Left colon (tissue), 2 donors: ENCODE data around the gene ZPR1. TPM values are rescaled to one million over a fixed set of nuclear protein-coding genes. Genes with fewer than 3 reads are reported as not detected.
A peak's percentile ranks its signal among the peaks of the same experiment; 100 is the strongest.
"Not testable (repeated sequence)": the region's sequence is repeated elsewhere in the genome, so short reads cannot be mapped to it uniquely, and the experiment has no call there.

Experiments used
- ATAC-seq: fragments of 200-7000 bp; cut with Tn5 transposase; one replicate; pipeline ENCODE4 v1.9.1; 2020; ENCODE audit warnings: mild to moderate bottlenecking, moderate library complexity
- DNase-seq, 2 donors: peaks; one replicate each; pipeline ENCODE4 v3.0.0-alpha.2; 2020
- intact Hi-C, 2 donors: fragments of 100-400 bp; cut with DNase I in 1 of 2; cut with micrococcal nuclease in 1 of 2; formaldehyde crosslinking; loops; one replicate each; pipeline versions ENCODE4 v1.11.2 to v1.14.0; 2022; cut with DNase I, micrococcal nuclease
- total RNA-seq, 2 donors: library from RNA; stranded (reverse); fragmentation: NEBNext Ultra II Directional; extraction: Animal tissue kit (Norgen Biotek cat#: 25700); gene quantifications; one replicate each; pipeline ENCODE4 v1.2.1, GENCODE V29; 2021
- donor health status: DM: no; HTN: no; CAD: no.
- donor health status: DM: yes; HTN: yes; CAD: no.

ZPR1 gene
- total RNA-seq, 2 donors from 2014 or later, result 28.4 to 30.9 TPM

DNA sequence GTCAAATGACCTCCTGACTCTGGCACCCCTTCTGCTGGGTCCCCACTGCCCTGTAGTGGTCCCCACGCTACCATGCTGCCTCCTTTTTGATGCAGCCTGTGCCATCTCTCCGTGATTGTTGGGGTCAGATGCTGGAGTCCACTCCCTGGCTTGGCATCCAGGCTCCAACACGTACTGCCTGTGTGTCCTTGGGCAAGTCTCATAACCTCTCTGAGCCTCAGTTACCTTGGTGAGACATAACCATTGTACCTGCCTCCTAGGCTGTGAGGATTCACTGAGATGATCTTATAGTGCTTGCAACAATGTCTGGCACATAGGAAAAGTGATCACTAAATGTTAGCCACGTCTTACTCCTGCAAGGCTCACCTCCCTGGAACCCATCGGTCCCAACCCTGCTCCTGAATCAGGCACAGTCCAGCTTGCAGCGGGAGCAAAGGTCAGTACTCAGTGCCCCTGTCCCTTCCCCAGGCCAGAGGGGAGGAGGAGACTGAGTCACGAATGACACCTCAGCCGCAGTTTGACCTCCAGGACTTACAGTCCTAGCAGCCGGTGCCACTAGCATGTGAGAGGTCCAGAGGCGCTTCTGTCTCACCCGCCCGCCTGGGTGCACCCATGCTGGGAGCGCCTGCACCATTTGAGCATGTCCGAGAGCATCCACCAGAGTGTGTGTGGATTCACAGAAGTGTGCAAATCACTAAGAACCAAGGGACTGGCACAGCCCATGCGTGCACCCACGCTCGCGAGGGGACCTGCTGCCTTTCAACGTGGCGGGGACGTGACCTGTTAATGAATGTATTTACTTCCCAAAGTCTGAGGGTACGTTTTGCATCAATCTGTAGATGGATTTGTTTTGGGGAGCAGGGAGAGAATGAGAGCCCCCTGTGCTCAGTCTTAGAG is 38.3 kb upstream of the ZPR1 start:
- DNase-seq, result no peak
- ATAC-seq, result no peak
- intact Hi-C loops, result no loop called here

DNA sequence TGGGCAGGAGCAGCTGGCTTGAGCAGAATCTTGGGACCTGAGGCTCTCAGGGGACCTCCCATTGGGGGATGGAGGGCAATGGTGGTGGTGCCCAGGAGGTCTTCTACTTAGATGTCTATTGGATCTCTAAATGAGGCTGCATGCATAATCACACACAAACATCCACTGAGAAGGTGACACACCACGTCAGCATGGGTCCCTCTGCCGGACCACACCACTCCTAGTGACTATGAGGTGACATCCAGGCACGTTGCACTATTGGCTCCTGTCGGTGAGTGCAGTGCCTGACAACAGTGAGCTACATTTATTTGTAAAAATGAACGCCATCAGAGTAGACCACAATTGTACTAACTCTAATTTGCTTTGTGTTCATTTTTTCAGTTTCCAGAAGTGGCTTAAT is 37.6 kb upstream of the ZPR1 start:
- intact Hi-C loops, result no loop called here
- ATAC-seq, result no peak
- DNase-seq, result no peak

DNA sequence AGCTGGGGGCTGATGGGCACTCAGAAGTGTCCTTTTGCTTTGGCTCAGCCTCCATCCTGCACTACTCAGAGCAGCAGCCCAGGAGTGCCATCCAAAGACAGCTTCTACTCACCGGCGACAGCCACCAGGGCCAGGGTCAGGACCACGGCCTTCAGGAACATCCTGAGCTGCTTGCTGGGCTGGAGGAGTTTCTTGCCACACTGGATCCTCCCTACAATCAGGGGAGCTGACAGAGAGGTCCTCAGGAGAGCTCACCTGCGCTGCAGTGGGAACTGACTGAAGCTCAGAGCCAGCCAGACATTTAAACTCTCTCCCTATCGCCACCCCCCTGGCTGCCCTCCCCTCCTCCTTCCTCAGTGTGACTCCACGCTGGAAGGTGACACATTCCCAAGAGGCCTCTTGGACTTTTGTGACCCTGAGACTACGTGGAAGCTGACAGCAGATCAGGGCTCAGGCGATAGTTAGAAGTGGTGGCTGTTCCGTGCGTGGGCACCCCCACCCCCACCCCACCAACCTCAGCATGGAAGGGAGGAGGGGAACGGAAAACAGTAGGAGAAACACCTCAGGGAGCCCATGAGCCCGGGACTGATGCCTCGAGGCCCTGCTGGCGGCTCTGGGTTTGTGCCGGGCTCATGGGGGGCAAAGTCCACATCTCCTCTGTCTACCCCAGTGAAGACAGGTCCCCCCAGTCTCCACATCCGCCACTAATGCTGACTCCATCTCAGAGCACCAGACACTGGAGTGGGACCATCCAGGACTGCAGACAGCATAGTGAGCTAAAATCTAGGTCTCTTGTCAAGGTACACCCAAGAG is 35.4 kb upstream of the ZPR1 start, which contains the start of gene APOA4:
TSS of gene APOA4 (minus strand) at position 274 of the 813 bp plus-strand sequence. CDS start at position 161, 113 bp downstream.
- ATAC-seq (no peak), DNase-seq (no peak)
- intact Hi-C loops, result no loop called here

DNA sequence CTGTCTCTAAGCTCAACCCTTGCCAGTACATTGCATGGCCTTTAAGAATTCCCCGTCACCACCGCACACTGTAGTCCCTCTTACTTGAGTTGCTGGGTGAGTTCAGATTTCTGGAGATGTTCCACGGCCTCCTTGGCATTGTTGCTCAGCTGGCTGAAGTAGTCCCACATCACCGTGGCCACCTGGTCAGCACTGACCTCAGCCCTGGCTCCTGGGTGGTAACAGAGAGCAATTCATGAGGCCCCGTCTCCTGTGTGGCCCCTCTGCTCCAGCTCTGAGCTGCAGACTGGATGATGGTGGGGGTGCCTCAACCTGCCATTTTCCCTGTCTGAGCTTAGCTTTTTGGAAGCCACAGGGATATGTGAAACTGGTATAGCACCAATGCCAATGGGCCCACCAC is 34.8 kb upstream of the ZPR1 start:
- ATAC-seq, result no peak
- no peak for DNase-seq
- intact Hi-C loops, result no loop called here

DNA sequence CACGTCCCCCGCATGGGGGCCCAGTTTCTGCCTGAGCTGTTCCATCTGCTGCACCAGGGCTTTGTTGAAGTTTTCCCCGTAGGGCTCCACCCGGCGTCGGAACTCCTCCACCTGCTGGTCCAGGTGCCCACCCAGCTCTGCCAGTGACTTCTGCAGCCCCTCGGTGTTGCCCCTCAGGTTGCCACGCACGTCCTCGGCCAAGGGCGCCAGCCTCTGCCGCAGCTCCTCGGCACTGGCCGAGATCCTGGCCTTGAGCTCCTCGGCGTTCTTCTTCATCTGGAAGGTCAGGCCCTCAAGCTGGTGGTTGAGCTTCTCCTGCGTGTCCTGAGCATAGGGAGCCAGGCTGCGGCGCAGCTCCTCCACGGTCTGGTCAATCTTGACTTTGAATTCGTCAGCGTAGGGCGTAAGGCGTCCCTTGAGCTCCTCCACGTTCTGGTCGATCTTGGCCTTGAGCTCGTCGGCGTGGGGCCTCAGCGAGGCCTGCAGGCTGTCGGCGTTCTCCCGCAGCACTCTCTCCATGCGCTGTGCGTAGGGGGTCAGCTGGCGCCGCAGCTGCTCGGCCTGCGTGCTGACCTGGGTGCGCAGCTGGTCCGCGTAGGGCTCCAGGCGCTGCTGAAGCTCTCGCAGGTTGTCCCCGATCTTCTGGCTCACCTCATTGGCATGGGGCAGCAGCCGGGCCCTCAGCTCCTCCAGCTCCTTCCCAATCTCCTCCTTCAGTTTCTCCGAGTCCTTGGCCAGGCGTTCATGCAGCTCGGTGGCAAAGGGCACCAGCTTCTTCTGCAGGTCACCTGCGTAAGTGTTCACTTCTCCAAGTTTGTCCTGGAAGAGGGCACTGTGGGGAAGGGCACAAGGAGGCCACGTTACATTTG is 33.5 kb upstream of the ZPR1 start:
- no peak for DNase-seq
- ATAC-seq, result no peak
- intact Hi-C loops, result no loop called here

DNA sequence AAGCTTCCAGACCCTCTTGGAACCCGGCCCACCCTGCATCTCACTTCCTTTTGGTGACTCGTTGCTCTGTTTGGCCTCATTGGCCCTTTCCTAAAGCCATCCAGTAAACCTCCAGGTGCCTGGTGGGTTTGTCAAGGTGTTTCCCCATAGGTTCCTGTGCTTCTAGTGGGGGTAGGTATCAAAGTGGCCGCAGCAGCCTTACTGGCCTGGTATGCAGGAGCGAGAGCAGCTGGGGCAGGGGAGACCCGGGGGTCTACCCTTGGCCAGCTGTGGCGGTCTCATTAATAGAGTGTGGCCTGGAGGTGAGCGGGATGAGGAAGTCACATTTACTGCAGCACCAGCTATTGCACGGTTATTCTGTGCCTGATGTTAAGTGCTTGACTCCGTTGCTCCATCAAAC is 31.2 kb upstream of the ZPR1 start:
- ATAC-seq, result no peak
- no peak for DNase-seq
- intact Hi-C loops, result no loop called here

DNA sequence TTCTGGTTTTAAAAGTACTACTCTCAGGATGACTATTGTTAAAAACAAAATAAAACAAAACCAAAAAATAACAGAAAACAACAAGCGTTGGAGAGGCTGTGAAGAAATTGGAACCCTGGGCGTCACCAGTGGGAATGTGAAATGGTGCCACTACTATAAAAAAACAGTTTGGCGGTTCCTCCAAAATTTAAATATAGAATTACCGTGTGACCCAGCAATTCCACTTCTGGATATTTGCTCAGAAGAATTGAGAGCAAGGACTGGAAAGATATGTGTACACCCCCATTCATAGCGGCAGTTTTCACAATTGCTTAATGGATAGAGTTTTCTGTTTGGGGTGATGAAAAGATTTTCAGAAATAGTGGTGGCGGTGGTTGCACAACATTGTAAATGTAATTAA is 26.7 kb upstream of the ZPR1 start:
- no peak for DNase-seq
- no peak for ATAC-seq
- intact Hi-C loops, result no loop called here

DNA sequence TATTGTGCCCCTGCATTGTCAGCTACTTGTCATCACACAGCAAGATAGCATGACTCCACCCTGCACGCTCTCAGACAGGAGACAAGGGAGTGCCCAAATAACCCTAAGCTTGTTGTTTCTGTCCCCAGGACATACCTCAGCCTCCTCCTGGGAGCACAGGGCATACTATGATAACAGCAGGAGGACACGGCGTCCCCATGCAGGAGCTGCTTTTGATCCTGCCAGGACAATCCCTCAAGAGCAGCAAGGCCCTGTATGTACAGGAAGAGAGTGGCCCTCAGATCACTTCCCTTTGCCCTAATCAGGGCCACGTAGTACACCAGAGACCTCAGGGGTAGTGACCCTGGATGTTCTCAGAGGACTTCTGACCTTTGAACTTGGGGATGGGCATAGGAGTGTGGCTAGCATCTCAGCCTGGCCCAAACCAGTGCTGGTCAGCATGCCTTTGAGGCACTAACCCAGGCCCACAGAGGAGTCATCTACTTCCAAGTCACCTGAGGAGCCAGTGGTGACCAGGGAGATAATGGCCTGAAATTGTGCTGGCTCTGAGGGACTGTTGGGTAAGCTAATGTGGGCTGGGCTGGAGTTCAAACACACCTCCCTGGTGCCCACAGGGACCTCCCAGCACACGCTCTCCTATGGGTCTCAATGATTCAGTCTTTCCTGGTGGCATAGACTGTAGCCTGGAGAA is 26.1 kb upstream of the ZPR1 start:
- intact Hi-C loops, result no loop called here
- ATAC-seq (peak; percentile 37), DNase-seq (no peak)

DNA sequence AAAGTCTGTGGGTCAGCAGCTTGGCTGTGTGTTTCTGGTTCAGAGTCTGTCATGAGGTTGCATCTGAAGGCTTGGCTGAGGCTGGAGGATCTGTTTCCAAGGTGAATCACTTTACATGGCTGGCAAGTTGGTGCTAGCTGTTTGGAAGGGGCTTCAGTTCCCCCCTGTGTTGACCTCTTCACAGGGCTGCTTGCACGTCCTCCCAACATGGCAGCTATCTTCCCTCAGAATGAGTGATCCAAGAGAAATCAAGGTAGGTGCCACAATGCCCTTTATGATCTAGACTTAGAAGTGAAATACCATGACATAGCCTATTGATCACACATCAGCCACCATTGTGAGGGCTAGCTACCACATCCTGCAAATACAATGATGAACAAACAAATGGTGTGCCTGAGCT is 25.3 kb upstream of the ZPR1 start:
- ATAC-seq (no peak), DNase-seq (no peak)
- intact Hi-C loops, result no loop called here

DNA sequence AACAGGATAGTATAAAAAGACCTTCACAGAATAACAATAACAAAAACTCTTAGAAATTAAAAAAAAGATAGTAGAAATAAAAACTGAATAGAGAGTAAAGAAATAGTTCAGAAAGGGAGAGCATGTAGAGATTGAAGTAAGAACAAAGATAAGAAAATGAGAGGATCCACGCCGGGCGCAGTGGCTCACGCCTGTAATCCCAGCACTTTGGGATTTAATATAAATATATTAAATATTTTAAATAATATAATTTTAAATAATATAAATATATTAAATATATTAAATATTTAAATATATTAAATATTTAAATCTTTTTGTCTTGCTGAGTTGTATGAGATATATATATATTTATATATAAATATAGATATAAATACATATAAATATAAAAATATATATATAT is 24.3 kb upstream of the ZPR1 start:
- ATAC-seq (no peak), DNase-seq (no peak)
- intact Hi-C loops, result no loop called here

DNA sequence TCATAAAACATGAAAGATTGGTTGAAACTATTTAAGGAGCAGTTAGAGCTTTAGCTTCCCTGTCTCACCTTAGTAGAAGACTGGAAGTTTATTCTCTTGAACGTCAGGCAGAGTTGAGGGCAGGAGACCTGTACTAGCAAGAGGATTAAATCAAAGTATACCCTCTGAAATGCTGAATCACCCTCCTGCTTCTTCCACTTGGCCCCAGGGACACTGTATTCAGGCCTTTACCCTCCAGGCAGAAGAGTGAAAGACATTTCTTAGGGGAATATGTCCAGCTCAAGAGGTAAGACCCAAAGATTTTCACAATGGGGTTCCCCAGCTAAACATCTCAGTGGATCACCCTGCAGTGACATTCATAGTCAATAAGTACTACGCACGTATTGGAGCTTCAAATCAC is 23.4 kb upstream of the ZPR1 start:
- DNase-seq, result no peak
- no peak for ATAC-seq
- intact Hi-C loops, result no loop called here

DNA sequence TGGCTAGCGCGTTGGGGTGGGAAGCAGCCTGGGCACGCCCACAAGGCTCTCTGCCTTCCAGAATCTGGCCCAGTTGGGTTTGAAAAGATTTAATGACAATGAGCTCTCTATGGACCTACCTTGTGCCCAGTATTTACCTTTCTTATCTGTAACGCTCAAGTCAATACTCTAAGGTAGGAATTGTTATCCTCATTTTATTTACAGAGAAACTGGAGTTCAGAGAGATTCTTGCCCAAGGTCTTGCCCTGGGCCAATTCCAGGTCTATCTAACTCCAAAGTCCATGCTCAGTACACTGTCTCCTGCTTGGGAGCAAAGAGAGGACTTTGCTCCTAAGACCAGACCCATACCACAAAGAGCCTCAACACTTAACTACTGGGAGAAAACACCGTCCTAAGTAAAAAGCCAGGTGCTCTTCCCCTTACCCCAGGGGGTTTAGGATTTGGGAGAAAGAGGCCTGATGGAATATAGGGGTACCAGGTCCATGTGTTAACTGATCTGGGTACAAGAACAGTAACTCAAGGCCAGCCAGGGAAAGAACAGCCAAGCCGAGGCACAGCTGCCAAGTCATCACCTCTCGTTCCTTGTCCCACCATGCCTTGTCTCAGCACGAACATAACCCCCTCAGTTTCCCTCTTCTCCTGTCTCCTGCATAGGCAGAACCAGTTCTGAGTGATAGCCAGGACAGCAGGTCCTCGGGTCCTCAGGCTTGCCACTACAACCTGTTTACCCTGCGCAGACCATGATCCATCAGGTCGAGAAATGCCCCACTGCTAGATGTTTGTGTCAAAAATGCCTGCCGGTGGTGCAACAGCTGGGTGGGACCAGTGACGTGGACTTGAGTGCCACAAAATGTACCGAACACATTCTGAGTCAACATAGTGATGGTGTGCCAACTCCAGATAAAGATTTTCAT is 20.7 kb upstream of the ZPR1 start:
- ATAC-seq (peak; percentile 93), DNase-seq (no peak)
- intact Hi-C loops, result no loop called here

DNA sequence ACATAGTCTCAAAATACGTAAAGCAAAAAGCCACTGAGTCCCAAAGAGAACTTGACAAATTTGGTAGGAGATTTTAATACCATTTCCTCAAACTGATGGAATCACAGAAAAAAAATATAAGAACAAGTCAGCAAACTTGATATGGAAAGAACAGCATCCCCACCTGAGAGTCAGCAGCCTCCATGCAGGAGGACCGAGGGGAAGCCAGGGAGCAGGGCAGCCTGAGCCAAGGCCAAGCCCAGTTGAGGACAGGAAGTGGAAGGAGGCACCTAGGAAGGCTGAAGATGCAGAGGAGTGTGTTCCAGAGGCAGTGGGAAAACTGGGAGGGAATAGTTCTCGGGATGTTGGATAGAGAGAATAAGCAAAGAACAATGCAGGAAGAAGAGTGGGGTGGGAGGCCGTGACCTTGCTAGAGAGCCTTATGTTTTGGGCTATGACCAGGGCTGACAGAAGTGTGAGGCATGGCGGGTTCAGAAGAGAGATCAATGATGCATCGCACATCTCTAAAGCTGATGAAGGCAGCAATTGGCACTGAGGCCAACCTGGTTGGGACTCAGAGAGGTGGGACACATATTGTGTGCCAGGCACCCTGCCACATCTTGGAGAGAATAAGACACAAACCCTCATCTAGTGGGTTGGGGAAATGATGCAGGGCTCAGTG is 19.9 kb upstream of the ZPR1 start:
- intact Hi-C loops, result no loop called here
- DNase-seq (no peak), ATAC-seq (no peak)

DNA sequence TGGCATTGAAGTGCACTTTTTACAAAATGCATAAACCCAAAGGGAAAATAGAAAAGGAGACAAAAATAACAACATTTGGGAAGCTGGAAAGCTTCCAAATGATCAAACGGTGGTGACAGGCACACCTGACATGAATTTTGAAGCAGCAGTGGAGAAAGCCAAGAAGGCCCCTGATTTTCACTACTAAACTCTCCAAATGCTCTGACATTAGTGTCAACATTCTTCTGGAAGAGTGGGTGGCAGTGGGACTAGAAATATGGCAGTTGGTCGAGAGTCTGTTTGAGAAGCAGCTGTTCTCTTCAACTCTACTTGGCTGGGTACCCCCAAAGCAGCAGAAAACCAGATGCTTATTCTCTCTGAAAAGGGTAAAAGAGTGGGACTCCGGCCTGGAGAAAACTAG is 16.2 kb upstream of the ZPR1 start:
- intact Hi-C loops, result no loop called here
- ATAC-seq (no peak), DNase-seq (no peak)

DNA sequence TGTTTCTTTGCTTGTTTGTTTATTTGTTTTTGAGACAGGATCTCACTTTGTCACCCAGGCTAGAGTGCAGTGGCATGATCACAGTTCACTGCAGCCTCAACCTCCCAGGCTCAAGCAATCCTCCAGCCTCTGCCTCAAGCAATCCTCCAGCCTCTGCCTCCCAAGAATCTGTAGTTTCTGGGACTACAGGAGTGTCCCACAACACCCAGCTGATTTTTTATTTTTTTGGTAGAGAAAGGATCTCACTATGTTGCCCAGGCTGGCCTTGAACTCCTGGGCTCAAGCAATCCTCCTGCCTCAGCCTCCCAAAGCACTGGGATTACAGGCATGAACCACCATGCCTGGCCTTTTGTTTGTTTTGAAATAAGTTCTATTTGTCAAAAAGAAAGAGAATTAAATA is 13.8 kb upstream of the ZPR1 start:
- intact Hi-C loops, ATAC-seq: not testable (repeated sequence)

DNA sequence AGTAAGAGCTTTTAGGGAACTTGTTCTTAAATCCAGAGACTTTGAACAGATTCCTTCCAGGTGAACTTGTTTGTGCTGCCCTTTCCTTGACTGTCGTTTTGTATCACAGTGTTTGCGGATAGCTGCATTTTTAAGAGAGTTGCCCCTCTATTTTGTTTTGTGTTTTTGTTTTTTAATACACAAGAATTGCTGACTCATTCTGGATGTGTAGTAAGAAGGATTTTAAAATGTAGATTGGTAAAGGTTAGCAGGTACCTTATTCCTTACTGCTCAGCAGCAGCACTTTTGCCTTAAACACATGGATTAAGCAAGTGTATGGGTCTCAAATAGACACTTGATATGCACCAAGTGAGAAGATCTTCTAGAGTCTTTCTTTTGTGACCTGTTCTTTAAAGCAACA is 12.8 kb upstream of the ZPR1 start:
- ATAC-seq (no peak), DNase-seq (no peak)
- intact Hi-C loops, result no loop called here

More for the DNA sequence above, 13.8 kb upstream of the ZPR1 start:
- DNase-seq, result not testable (repeated sequence)

DNA sequence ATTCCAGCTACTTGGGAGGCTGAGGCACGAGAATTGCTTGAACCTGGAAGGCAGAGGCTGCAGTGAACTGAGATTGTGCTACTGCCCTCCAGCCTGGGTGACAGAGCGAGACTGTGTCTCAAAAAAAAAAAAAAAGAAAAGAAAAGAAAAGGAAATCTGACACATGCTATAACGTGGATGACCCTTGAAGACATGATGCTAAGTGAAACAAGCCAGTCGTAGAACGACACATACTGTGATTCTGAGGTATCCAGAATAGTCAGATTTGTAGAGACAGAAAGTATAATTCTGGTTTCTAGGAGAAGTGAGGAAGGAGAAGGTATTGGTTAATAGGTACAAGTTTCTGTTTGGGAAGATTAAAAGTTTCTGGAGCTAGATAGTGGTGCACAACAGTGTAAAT is 10.5 kb upstream of the ZPR1 start:
- DNase-seq (no peak), ATAC-seq (no peak)
- intact Hi-C loops, result loop anchor here in 1 of 2 donors (10.0 kb wide), 1 partner anchor 306 kb away; no protein-coding TSS in a partner anchor
